ENCODE data around the gene MZF1.
A peak's percentile ranks its signal among the peaks of the same experiment; 100 is the strongest.

Gene MZF1

DNA sequence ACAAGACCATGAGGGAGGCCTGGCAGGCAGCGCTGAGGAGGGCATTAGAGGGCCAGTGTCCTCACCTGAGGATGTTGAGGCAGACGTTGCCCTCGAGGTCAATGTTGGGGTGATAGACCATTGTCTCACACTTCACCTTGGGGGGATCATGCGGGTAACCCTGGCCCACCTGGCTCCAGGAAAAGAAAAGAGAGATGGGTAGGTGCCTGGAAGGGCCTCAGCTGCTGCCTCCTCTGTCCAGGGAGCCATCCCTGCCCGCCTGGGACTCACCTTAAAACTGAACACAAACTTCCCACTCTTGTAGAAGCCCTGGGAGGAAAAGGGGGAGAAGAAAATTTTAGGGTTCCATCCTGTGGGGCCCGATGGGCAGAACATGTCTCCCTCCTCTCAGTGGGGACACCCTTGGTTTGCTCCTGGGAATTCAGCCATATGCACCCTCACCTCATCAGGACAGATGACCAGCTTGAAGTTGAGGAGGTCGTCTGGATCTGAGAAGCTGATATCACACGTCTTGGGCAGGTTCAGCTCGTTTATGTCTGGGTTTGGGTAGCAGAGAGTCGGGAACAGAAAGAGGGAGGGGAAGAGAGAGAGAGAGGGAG is 16.4 kb downstream of the MZF1 start:
- DNase-seq (ENCODE audit: low read depth, low spot score), result no peak
- peak overlapping the region; percentile 98 for H3K27ac ChIP-seq

DNA sequence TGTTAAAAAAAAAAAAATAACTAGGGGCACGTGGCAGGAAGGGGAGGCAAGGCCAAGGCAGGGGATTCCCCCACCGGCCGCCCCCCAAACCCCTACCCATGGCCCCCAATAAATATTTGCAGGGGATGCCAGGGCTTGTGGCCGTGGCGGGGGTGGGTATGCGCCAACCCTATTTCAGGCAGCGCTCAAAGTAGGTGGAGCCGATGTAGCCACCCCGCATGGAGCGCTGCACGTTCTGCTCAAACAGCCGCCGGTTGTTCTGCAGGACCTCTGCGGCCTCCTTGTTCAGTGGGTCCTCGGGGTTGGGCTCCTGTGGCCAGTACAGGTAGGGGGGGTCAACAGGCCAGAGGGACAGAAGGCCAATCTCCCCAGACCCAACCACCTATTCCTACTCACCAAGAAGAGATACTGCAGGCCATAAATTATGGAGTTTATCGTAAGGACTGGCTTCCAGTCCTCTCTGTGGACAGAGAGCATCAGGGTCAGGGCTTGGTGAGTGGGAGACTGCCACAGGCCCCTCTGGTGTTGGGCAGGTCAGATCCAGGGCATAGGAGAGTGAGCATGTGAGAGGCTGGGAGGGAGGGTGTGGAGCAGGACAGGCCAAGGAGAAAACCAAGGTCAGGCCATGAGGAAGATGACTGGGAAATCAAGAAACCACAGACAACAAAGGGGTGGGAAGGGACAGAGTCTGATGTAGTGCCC is 17.1 kb downstream of the MZF1 start:
- H3K27ac ChIP-seq, result peak overlapping the region; percentile 98
- DNase-seq (ENCODE audit: low read depth, low spot score), result no peak

DNA sequence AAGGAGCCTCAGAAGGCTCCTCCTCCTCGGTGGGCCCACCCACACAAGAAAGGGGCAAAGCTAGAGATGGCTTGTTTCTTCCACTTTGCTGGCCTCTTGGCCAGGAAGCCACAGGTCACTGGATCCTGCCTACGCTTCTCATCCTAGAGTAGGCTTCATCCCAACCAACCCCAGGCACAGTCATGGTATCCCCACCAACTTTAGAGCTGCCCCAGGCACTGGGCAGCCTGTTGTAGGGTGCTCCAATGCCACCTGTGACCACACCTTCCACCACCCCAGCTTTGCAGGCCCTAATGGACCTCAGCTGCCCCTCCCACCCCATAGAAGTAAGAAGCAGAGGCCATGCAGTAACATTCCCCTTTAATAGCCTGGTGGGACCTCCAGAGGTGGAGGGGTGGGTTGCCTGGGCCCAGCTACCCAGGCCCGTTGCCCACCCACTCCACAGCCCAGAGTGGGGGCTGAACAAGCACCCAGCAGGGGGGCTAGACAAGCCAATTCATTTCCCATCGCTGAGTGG is 17.7 kb downstream of the MZF1 start:
- H3K27ac ChIP-seq, result peak overlapping the region; percentile 98
- DNase-seq (ENCODE audit: low read depth, low spot score), result no peak

DNA sequence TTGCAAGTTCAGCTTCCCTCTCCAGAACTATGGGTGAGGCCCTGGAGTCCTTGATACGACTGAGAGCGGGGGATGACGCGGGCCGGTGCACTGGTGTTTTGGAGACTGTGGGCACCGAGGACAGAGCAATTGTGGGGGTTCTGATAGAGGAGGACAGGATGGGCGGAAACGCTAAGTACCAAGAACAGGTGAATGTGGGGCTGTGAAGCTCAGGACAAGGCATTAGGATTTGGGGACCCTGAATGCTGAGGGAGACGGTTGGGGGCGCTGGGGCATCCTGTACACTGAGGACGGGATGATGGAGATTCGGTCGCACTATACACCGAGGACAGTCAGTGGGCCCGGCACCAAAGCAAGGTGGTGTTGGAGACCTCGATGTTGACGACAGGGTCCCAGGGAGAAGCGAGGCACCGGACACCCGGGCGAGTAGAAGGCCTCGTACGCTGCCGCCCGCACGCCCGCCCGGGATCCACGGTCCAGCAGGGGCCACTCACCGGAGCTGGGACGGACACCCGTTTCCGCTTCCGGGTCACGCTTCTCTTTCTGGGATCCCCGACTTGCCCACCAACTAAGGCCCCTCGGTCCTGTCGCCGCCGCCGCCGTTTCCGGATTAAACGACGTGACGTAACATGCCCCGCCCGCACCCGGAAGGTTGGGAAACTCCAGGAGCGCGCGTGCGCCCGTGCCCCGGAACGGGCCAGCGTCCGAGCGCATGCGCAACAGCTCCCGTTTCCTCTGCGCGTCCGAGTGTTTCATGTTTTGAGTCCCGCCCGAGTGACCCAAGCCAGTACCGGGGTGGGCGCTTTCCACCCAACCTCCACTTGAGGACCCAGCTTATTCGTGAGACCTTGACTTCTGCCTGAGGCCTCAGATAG is 18.4 kb downstream of the MZF1 start, which contains the start of gene CHMP2A:
Gene CHMP2A, minus strand, starts transcription at position 612 of the 875 bp plus-strand sequence. CDS start 893 bp downstream, outside the sequence.
- DNase-seq (ENCODE audit: low read depth, low spot score), result no peak
- H3K27ac ChIP-seq, result peak within 1 kb of the TSS; percentile 98

DNA sequence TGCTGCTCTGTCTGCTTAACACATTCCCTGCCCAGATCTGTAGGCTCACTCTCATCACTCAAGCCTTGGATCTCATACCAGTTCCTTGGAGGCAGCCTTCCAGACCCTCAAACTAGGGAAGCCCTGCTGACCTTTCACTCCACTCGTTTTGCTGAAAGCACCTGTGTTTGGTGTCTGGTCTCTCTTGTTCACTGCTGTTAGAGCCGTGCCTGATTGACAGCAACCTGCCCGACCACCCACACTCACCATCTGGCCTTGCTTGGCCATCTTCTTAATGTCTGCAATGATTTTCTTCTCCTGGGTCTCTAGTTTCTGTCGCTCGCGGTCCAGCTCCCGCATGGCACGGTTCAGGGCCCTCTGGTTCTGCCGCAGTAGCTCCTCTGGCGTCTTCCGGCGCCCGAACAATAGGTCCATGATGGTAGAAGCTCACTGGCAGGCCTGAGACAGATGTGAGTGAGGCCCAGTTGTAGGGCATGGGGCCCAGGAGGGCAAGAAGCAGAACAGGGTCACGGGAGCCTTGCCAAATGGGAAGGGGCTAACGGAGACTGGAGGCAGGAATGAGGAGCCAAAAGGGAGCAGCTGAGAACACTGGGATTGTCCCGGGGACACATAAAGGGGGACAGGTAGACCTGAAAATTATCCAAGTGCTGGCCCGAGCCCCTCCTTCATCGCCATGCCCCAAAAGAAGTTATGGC is 19.2 kb downstream of the MZF1 start:
- no peak for DNase-seq (ENCODE audit: low read depth, low spot score)
- H3K27ac ChIP-seq, result peak overlapping the region; percentile 98

DNA sequence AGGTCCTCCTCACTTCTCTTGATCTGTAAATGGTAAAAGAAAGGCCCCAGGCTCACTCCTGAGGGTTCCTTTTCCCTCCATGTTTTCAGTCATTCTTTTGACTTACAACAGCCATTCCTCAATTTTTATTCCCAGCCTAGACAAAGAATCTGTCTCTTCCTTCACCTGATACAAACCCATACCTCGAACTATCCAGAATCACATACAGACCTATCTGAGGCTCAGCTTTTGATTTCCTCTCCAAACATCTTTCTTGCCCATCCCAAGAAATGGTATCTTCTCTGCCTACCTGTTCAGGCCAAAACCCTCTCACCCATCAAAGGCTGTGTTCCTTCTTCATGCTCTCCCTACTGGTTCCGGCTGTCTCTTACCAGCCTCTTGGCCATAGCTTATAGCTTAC is 20.5 kb downstream of the MZF1 start:
- no peak for DNase-seq (ENCODE audit: low read depth, low spot score)
- H3K27ac ChIP-seq, result no peak overlapping the region

DNA sequence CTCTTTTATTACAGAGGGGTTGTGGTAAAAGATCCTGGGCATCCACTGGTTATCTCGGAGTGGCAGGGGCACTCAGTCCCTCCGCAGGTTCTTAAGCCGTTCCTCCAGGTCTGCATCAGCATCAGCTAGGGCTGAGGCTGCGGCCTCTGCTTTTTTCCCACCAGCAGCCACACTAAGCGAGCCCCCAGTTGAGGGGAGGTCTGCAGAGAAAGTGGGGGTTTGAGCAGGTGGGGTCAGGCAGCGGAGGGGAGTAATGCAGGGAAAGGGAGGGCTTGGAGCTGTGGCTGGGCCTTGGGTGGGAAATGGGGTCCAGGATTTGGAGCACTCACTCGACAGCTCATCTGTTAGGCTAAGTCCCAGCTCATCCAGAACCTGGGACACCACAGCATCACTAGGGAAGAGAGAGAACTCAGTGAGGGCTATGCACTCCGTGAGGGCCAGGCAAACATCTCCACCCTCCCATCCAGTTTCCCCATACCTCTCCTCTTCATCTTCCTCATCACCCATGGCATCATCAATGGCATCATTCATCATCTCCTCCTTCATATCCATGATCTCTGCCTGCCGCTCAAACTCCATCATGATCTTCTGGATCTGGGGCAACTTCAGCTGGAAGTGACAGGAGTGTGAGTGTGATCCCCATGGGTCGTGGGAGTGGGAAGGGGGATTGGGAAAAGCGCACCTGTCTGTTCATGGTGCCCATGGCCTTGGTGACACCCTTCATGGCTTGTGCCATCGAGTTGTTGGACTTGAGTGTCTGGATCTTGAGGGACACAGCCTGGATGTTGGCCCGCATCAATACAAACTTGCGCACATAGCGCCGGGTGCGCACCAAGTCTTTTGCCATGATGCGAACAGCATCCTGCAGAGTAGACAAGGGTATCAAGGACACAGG is 21.3 kb downstream of the MZF1 start:
- H3K27ac ChIP-seq, result no peak overlapping the region
- no peak for DNase-seq (ENCODE audit: low read depth, low spot score)

DNA sequence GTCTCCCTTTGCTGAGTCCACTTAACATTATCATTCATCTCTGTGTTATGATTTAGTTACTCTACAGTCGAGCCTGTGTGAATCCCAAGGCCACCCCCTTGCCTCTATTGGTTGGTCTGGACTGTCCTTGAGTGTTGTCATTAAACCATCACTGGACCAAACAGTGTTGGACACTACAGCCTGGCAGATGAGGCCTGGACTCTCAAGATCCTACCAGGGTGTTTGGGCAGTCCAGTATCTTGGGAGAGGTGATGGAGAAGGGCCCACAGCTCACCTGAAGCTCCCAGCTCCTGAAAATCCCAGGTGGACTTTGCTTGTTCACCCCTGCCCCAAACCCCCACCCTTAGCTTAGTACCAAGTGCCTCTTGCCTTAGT is 22.0 kb downstream of the MZF1 start:
- no peak overlapping the region for H3K27ac ChIP-seq
- no peak for DNase-seq (ENCODE audit: low read depth, low spot score)

DNA sequence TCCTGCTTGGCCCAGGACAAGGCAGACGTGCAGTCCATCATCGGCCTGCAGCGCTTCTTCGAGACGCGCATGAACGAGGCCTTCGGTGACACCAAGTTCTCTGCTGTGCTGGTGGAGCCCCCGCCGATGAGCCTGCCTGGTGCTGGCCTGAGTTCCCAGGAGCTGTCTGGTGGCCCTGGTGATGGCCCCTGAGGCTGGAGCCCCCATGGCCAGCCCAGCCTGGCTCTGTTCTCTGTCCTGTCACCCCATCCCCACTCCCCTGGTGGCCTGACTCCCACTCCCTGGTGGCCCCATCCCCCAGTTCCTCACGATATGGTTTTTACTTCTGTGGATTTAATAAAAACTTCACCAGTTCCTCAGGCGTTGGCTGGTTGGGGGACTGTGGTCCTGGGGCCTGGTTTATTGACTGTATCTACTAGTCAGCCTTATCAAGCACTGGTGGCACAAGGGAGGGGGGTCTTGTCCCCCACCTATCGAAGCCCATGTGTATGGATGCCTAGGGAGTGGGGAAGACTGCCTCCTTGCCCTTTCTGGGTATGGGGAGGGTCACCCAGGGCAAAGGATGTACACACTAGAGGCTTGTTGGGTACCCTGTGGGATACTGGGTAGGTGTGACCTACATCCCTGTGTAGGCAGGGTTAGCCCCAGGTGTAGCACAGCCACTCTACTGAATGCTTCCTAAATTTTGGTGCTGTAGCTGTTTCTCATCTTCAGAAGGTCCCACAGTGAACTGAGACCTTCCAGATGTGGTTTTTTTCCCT is 22.6 kb downstream of the MZF1 start:
- H3K27ac ChIP-seq, result no peak overlapping the region
- DNase-seq (ENCODE audit: low read depth, low spot score), result no peak

DNA sequence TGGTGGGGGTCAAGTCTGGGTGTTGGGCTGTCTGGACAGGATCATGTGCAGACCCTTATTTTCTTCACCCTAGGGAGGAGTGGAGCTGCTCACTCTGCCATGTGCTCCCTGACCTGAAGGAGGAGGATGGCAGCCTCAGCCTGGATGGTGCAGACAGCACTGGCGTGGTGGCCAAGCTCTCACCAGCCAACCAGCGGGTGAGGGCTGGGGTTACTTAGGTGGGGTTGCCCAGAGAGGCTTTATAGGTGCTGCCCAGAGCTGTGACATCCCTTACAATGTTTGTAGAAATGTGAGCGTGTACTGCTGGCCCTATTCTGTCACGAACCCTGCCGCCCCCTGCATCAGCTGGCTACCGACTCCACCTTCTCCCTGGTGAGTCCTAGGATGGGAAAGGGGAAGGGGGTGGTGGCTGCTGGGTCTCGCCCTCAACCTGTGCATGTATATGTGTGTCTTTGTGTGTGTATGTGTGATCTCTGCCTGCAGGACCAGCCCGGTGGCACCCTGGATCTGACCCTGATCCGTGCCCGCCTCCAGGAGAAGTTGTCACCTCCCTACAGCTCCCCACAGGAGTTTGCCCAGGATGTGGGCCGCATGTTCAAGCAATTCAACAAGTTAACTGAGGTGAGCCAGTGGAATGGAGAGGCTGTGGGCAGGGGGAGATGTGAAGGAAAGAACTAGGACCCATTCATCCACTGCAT is 23.3 kb downstream of the MZF1 start:
- no peak overlapping the region for H3K27ac ChIP-seq
- DNase-seq (ENCODE audit: low read depth, low spot score), result no peak

DNA sequence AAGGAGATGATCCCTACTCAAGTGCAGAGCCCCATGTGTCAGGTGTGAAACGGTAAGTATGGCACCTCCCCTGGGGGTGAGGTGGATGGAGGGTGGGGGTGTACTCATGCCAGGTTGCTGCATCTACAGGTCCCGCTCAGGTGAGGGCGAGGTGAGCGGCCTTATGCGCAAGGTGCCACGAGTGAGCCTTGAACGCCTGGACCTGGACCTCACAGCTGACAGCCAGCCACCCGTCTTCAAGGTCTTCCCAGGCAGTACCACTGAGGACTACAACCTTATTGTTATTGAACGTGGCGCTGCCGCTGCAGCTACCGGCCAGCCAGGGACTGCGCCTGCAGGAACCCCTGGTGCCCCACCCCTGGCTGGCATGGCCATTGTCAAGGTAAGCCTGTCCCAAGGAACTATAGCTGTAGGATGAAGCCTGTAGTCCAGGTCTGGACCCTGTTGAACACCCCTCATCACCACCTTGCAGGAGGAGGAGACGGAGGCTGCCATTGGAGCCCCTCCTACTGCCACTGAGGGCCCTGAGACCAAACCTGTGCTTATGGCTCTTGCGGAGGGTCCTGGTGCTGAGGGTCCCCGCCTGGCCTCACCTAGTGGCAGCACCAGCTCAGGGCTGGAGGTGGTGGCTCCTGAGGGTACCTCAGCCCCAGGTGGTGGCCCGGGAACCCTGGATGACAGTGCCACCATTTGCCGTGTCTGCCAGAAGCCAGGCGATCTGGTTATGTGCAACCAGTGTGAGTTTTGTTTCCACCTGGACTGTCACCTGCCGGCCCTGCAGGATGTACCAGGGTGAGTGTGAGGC is 24.1 kb downstream of the MZF1 start:
- no peak overlapping the region for H3K27ac ChIP-seq
- DNase-seq (ENCODE audit: low read depth, low spot score), result no peak

DNA sequence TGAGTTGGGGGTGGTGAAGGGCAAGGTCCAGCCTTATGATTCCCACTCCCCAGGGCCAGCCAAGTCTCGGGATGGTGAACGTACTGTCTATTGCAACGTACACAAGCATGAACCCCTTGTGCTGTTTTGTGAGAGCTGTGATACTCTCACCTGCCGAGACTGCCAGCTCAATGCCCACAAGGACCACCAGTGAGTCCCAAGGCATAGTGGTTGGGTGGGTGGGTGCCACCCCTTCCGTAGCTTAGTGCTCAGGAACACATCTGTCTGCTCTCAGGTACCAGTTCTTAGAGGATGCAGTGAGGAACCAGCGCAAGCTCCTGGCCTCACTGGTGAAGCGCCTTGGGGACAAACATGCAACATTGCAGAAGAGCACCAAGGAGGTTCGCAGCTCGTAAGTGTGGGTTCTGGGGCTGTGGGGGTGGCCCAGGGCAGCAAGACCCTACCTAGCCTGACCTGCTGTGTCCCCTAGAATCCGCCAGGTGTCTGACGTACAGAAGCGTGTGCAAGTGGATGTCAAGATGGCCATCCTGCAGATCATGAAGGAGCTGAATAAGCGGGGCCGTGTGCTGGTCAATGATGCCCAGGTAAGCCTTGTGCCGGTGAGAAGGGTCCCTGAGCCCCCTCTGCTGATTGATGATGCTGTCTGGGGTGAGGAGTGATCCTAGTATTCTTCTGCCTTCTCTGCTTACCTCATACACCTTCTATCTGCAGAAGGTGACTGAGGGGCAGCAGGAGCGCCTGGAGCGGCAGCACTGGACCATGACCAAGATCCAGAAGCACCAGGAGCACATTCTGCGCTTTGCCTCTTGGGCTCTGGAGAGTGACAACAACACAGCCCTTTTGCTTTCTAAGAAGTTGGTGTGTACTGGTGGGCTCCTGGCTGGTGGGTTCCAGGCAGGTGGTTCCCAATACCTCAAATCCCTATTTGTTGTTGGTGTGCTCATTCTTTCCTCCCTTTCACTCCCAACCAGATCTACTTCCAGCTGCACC is 25.5 kb downstream of the MZF1 start:
- H3K27ac ChIP-seq, result peak overlapping the region; percentile 9
- no peak for DNase-seq (ENCODE audit: low read depth, low spot score)

DNA sequence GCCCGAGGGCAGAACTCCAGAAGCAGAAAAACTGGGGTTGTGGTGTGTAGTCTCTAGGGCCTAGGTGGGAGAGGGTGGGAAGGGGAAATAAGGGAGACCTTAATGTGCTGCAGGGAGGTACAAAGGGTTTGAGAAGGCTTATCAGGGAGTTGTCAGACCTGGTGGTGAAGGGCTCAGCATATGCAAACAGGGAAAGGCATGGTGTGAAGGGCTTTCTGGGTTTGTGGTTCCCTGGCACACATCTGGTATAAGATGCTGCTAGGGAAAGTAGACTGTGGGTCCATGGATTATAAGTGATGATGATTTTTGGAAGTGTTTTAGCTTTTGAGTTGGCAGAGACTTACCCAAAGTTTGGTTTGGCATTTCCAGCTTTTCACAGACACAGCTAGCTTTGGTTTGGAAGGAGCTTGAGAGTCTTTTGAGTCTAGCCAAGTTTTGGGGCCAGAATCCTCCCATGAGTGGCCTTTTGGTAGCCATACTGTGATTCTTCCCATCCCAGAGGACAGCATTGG is 27.1 kb downstream of the MZF1 start:
- H3K27ac ChIP-seq, result peak overlapping the region; percentile 9
- DNase-seq (ENCODE audit: low read depth, low spot score), result no peak

DNA sequence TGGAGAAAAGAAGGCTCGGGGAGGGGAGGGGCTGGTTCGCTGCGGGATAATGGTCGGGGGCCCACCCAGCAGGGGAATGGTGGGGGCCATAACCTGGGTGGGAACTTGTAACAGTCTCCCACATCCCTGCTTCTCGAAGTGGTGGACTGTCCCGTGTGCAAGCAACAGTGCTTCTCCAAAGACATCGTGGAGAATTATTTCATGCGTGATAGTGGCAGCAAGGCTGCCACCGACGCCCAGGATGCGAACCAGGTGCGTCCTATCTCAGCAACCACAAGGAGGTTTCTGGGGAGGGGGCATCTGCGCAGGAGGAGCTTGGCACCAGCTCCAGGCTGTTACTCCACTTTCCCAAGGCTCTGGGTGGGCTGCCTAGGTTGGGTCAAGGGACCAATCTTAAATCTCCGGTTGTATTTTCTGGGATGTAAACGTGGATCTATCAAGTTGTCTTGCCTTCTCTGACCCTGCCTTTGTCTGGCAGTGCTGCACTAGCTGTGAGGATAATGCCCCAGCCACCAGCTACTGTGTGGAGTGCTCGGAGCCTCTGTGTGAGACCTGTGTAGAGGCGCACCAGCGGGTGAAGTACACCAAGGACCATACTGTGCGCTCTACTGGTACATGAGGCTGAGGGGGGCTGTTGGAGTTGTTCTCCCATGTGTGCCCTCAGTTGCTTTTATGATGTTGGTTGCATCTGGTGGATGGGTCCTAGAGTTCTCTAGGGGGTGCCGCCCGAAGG is 27.7 kb downstream of the MZF1 start:
- no peak for DNase-seq (ENCODE audit: low read depth, low spot score)
- H3K27ac ChIP-seq, result peak overlapping the region; percentile 95

DNA sequence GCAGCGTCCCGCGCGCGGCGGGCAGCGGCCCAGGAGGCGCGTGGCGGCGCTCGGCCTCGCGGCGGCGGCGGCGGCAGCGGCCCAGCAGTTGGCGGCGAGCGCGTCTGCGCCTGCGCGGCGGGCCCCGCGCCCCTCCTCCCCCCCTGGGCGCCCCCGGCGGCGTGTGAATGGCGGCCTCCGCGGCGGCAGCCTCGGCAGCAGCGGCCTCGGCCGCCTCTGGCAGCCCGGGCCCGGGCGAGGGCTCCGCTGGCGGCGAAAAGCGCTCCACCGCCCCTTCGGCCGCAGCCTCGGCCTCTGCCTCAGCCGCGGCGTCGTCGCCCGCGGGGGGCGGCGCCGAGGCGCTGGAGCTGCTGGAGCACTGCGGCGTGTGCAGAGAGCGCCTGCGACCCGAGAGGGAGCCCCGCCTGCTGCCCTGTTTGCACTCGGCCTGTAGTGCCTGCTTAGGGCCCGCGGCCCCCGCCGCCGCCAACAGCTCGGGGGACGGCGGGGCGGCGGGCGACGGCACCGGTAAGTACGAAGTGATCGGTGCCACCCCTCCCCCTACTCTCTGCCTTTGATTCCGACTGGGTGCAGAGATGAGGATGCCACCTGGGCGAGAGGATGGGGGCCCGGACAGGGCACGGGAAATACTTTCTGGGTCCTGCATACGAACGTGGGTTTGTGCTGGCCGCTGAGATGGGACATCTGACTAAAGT is 28.4 kb downstream of the MZF1 start:
- no peak for DNase-seq (ENCODE audit: low read depth, low spot score)
- H3K27ac ChIP-seq, result peak overlapping the region; percentile 95

All from epithelial cell of prostate (primary cell).